ENCODE data around the gene ATXN2.
A peak's percentile ranks its signal among the peaks of the same experiment; 100 is the strongest.

Gene ATXN2

GRCh38 chr12:111434680-111435338 lies 164.3 kb downstream of the ATXN2 start:
- DNase-seq (ENCODE audit: low read depth), result peak; percentile 69
- Histone ChIP-seq H3K4me1 (ENCODE audit: control insufficient read depth, insufficient read depth, low read length) (peaks cover 53% of the 10 kb centered on the region), H3K4me3 (ENCODE audit: low read length) (peak overlapping the region; percentile 46), H3K36me3 (ENCODE audit: control insufficient read depth, insufficient read depth, low read length, severe bottlenecking) (no peaks in the 10 kb centered on the region), H3K9ac (ENCODE audit: low read length) (peak overlapping the region; percentile 59), H3K27me3 (replicated peaks; ENCODE audit: control insufficient read depth, insufficient read depth, low read length) (no peaks in the 10 kb centered on the region), H3K9me3 (ENCODE audit: control insufficient read depth, low read length) (no peaks in the 10 kb centered on the region)

- Histone ChIP-seq H3K27me3 (replicated peaks; ENCODE audit: control insufficient read depth, insufficient read depth, low read length) (no peaks in the 10 kb centered on the region), H3K9me3 (ENCODE audit: control insufficient read depth, low read length) (no peaks in the 10 kb centered on the region), H3K36me3 (ENCODE audit: control insufficient read depth, insufficient read depth, low read length, severe bottlenecking) (no peaks in the 10 kb centered on the region), H3K4me3 (ENCODE audit: low read length) (peak overlapping the region; percentile 46), H3K9ac (ENCODE audit: low read length) (peak overlapping the region; percentile 59), H3K4me1 (ENCODE audit: control insufficient read depth, insufficient read depth, low read length) (peaks cover 53% of the 10 kb centered on the region)
- peak; percentile 43 for DNase-seq (ENCODE audit: low read depth)
Measured at GRCh38 chr12:111434049-111434448, 165.1 kb downstream of the ATXN2 start.

- Histone ChIP-seq H3K9me3 (ENCODE audit: control insufficient read depth, low read length) (no peaks in the 10 kb centered on the region), H3K9ac (ENCODE audit: low read length) (no peak overlapping the region), H3K4me3 (ENCODE audit: low read length) (no peak overlapping the region), H3K4me1 (ENCODE audit: control insufficient read depth, insufficient read depth, low read length) (peaks cover 40% of the 10 kb centered on the region), H3K27me3 (replicated peaks; ENCODE audit: control insufficient read depth, insufficient read depth, low read length) (no peaks in the 10 kb centered on the region), H3K36me3 (ENCODE audit: control insufficient read depth, insufficient read depth, low read length, severe bottlenecking) (no peaks in the 10 kb centered on the region)
- peak; percentile 40 for DNase-seq (ENCODE audit: low read depth)
Measured at GRCh38 chr12:111431772-111432171, 167.3 kb downstream of the ATXN2 start.

GRCh38 chr12:111430433-111431353 lies 168.4 kb downstream of the ATXN2 start:
- Histone ChIP-seq H3K9ac (ENCODE audit: low read length) (no peak overlapping the region), H3K4me3 (ENCODE audit: low read length) (no peak overlapping the region), H3K9me3 (ENCODE audit: control insufficient read depth, low read length) (no peaks in the 10 kb centered on the region), H3K27me3 (replicated peaks; ENCODE audit: control insufficient read depth, insufficient read depth, low read length) (no peaks in the 10 kb centered on the region), H3K36me3 (ENCODE audit: control insufficient read depth, insufficient read depth, low read length, severe bottlenecking) (no peaks in the 10 kb centered on the region), H3K4me1 (ENCODE audit: control insufficient read depth, insufficient read depth, low read length) (peaks cover 44% of the 10 kb centered on the region)
- no peak for DNase-seq (ENCODE audit: low read depth)

GRCh38 chr12:111429828-111430432 lies 169.2 kb downstream of the ATXN2 start:
- Histone ChIP-seq H3K4me3 (ENCODE audit: low read length) (no peak overlapping the region), H3K27me3 (replicated peaks; ENCODE audit: control insufficient read depth, insufficient read depth, low read length) (no peaks in the 10 kb centered on the region), H3K4me1 (ENCODE audit: control insufficient read depth, insufficient read depth, low read length) (peaks cover 43% of the 10 kb centered on the region), H3K9ac (ENCODE audit: low read length) (no peak overlapping the region), H3K36me3 (ENCODE audit: control insufficient read depth, insufficient read depth, low read length, severe bottlenecking) (no peaks in the 10 kb centered on the region), H3K9me3 (ENCODE audit: control insufficient read depth, low read length) (no peaks in the 10 kb centered on the region)
- DNase-seq (ENCODE audit: low read depth), result no peak

GRCh38 chr12:111428728-111429175 lies 170.4 kb downstream of the ATXN2 start:
- no peak overlapping the region for H3K9ac ChIP-seq (ENCODE audit: low read length)
- no peaks in the 10 kb centered on the region for H3K27me3 ChIP-seq (replicated peaks; ENCODE audit: control insufficient read depth, insufficient read depth, low read length)
- DNase-seq (ENCODE audit: low read depth), result no peak
- peaks cover 34% of the 10 kb centered on the region for H3K4me1 ChIP-seq (ENCODE audit: control insufficient read depth, insufficient read depth, low read length)
- H3K4me3 ChIP-seq (ENCODE audit: low read length), result no peak overlapping the region
- no peaks in the 10 kb centered on the region for H3K36me3 ChIP-seq (ENCODE audit: control insufficient read depth, insufficient read depth, low read length, severe bottlenecking)
- no peaks in the 10 kb centered on the region for H3K9me3 ChIP-seq (ENCODE audit: control insufficient read depth, low read length)

GRCh38 chr12:111428081-111428727 lies 170.9 kb downstream of the ATXN2 start:
- no peak overlapping the region for H3K4me3 ChIP-seq (ENCODE audit: low read length)
- H3K9me3 ChIP-seq (ENCODE audit: control insufficient read depth, low read length), result no peaks in the 10 kb centered on the region
- peaks cover 32% of the 10 kb centered on the region for H3K4me1 ChIP-seq (ENCODE audit: control insufficient read depth, insufficient read depth, low read length)
- no peak for DNase-seq (ENCODE audit: low read depth)
- no peaks in the 10 kb centered on the region for H3K27me3 ChIP-seq (replicated peaks; ENCODE audit: control insufficient read depth, insufficient read depth, low read length)
- H3K36me3 ChIP-seq (ENCODE audit: control insufficient read depth, insufficient read depth, low read length, severe bottlenecking), result no peaks in the 10 kb centered on the region
- no peak overlapping the region for H3K9ac ChIP-seq (ENCODE audit: low read length)

GRCh38 chr12:111427417-111428074 lies 171.6 kb downstream of the ATXN2 start:
- Histone ChIP-seq H3K4me1 (ENCODE audit: control insufficient read depth, insufficient read depth, low read length) (peaks cover 30% of the 10 kb centered on the region), H3K9me3 (ENCODE audit: control insufficient read depth, low read length) (no peaks in the 10 kb centered on the region), H3K36me3 (ENCODE audit: control insufficient read depth, insufficient read depth, low read length, severe bottlenecking) (no peaks in the 10 kb centered on the region), H3K4me3 (ENCODE audit: low read length) (no peak overlapping the region), H3K27me3 (replicated peaks; ENCODE audit: control insufficient read depth, insufficient read depth, low read length) (no peaks in the 10 kb centered on the region), H3K9ac (ENCODE audit: low read length) (no peak overlapping the region)
- no peak for DNase-seq (ENCODE audit: low read depth)

- Histone ChIP-seq H3K9ac (ENCODE audit: low read length) (no peak overlapping the region), H3K4me3 (ENCODE audit: low read length) (no peak overlapping the region), H3K36me3 (ENCODE audit: control insufficient read depth, insufficient read depth, low read length, severe bottlenecking) (no peaks in the 10 kb centered on the region), H3K4me1 (ENCODE audit: control insufficient read depth, insufficient read depth, low read length) (peaks cover 20% of the 10 kb centered on the region), H3K9me3 (ENCODE audit: control insufficient read depth, low read length) (no peaks in the 10 kb centered on the region), H3K27me3 (replicated peaks; ENCODE audit: control insufficient read depth, insufficient read depth, low read length) (no peaks in the 10 kb centered on the region)
- DNase-seq (ENCODE audit: low read depth), result peak; percentile 26
Measured at GRCh38 chr12:111426344-111427185, 172.6 kb downstream of the ATXN2 start.

- Histone ChIP-seq H3K9me3 (ENCODE audit: control insufficient read depth, low read length) (no peaks in the 10 kb centered on the region), H3K36me3 (ENCODE audit: control insufficient read depth, insufficient read depth, low read length, severe bottlenecking) (peaks cover 5% of the 10 kb centered on the region), H3K4me1 (ENCODE audit: control insufficient read depth, insufficient read depth, low read length) (peaks cover 18% of the 10 kb centered on the region), H3K4me3 (ENCODE audit: low read length) (no peak overlapping the region), H3K27me3 (replicated peaks; ENCODE audit: control insufficient read depth, insufficient read depth, low read length) (no peaks in the 10 kb centered on the region), H3K9ac (ENCODE audit: low read length) (no peak overlapping the region)
- DNase-seq (ENCODE audit: low read depth), result no peak
Measured at GRCh38 chr12:111425655-111426054, 173.5 kb downstream of the ATXN2 start.

All from adipocyte (in vitro differentiated cells).